ENCODE results near the gene SNIP1.
A peak's percentile ranks its signal among the peaks of the same experiment; 100 is the strongest.
"Not testable (repeated sequence)": the region's sequence is repeated elsewhere in the genome, so short reads cannot be mapped to it uniquely, and the experiment has no call there.

Gene SNIP1

DNA sequence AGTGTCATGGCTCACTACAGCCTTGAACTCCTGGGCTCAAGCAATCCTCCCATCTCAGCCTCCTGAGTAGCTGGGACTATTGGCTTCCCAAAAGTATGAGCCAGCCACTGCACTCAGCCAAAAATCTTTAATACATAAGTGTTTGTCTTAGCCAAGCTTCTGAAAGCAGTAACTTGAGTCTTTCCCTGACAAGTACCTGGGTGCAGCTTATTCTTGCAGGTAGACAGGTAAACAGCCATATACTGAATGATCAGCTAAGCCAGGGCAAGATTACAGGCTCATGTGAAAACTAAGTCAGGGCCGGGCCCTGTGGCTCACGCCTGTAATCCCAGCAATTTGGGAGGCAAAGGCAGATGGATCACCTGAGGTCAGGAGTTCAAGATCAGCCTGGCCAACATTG, 47.4 kb downstream of the SNIP1 start:
- no peak for FAIRE-seq

GRCh38 chr1:37502791-37503190, 51.3 kb downstream of the SNIP1 start:
- not testable (repeated sequence) for FAIRE-seq

- no peak for FAIRE-seq
These were observed 52.0 kb downstream of the SNIP1 start for GRCh38 chr1:37502104-37502503.

- no peak for FAIRE-seq
These were observed 52.4 kb downstream of the SNIP1 start for GRCh38 chr1:37501661-37502060.

DNA sequence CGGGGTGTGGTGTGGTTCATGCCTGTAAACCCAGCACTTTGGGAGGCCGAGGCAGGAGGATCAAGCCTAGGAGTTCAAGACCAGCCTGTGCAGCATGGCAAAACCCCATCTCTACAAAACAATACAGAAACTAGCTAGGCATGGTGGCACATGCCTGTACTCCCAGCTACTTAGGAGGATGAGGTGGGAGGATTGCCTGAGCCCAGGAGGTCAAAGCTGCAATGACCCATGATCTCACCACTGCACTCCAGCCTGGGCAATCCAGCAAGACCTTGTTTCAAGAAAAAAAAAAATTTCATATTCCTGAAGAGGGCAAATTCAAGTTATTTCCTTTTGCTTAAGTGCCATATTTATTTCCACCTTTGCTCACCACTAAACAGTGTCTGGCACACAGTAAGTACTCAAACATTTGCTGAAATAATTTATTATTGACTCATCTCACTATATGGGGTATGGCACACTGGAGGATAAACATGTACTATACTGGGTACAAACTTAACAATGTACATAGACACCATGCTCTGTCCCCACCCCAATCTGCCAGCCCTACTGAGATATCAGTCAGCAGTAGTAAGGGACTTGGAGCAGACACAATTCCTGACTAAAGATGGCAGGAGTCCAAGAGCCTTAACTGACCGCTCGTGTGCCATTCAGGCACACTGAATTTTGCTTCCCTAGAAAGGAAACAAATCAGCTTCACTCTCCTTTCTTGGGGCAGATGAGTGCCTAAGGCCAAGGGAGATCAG, 55.0 kb downstream of the SNIP1 start:
- FAIRE-seq, result no peak

DNA sequence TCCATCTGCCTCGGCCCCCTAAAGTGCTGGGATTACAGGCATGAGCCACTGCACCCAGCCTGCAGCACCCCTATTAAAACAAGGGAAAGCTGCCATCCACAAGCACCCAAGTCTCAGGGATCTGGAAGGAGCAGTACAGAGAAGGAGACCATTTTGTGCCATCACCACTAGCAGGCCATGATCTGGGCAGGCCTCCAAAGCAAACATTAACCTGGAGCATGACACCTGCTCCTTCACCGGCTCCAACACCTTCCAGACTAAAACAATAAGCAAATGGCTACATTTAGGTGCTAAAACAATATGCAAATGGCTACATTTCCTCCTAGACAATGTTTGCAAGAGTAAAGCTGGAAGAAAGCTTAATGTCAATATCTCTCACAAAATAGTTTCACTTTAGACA, 56.3 kb downstream of the SNIP1 start:
- FAIRE-seq, result no peak

- no peak for FAIRE-seq
These were observed 58.2 kb downstream of the SNIP1 start for GRCh38 chr1:37495875-37496274.

GRCh38 chr1:37493336-37494098, 60.6 kb downstream of the SNIP1 start:
- FAIRE-seq, result peak; percentile 54

GRCh38 chr1:37487619-37487984, 66.5 kb downstream of the SNIP1 start:
- no peak for FAIRE-seq

GRCh38 chr1:37486680-37487618, 67.1 kb downstream of the SNIP1 start:
- peak; percentile 85 for FAIRE-seq

GRCh38 chr1:37485902-37486679, 68.0 kb downstream of the SNIP1 start:
- FAIRE-seq, result no peak

Measured in G401.6 (cell line).